Natural killer cell (primary cell): ENCODE data around the gene ARHGEF12. TPM values are rescaled to one million over a fixed set of nuclear protein-coding genes. Genes with fewer than 3 reads are reported as not detected.

Experiments used
- total RNA-seq, 4 donors: library from RNA; stranded (reverse); fragments of 120-200 nt in 1 of 4; gene quantifications; one replicate each; pipeline versions ENCODE4 v1.2.3 to v1.2.4, GENCODE V29; 2013 to 2022

Gene ARHGEF12
- total RNA-seq, 3 donors from 2014 or later (not counting 1 experiment from before 2014, with no cell fraction given) = 38.4 to 52.3 (median 42.1) TPM

Other genes with a start within 250 kb of the ARHGEF12 start
- not detected for gene TRIM29, start 198.3 kb upstream of the ARHGEF12 start, total RNA-seq
- 1 to 10 TPM; 2.8 to 5.1 (median 3.8) TPM for gene OAF, start 125.4 kb upstream of the ARHGEF12 start, total RNA-seq
- gene POU2F3, start 96.3 kb upstream of the ARHGEF12 start, total RNA-seq = not detected
- gene TLCD5, start 11.1 kb upstream of the ARHGEF12 start, total RNA-seq = not detected
- gene GRIK4, start 175.3 kb downstream of the ARHGEF12 start, total RNA-seq = 10 to 100 TPM in 2 of 3 donors, 1 to 10 TPM in 1; 2.2 to 32.3 (median 21.9) TPM